ENCODE measurements around the gene MEIG1. TPM values are rescaled to one million over a fixed set of nuclear protein-coding genes. Genes with fewer than 3 reads are reported as not detected.

Gene MEIG1
- total RNA-seq, 1 experiment from 2014 or later = 4.1 TPM

GRCh38 chr10:14954934-14955333 is 4.3 kb upstream of the MEIG1 start:
- POLR2A ChIA-PET (ENCODE audit: unreplicated experiment) = interaction anchor here (0.5 to 1.0 kb wide), 3 partner anchors 48 to 213 kb away, joined by 3 to 4 read pairs (median 3); partner anchors contain the start of gene NMT2
- DNase-seq = no peak
- TF ChIP-seq CTCF (conservative IDR thresholded peaks at IDR 0.05) (no peak), EZH2 (IDR thresholded peaks at IDR 0.05; ENCODE audit: low read depth) (no peak)
- no TSS peak for BruUV-seq (replicated peaks)
- H3K36me3 ChIP-seq (ENCODE audit: low read depth) = no peaks in the 10 kb centered on the region
- H3K9me3 ChIP-seq (ENCODE audit: insufficient read depth, low read depth) = no peaks in the 10 kb centered on the region
- peaks cover 24% of the 10 kb centered on the region for H3K79me2 ChIP-seq (ENCODE audit: low read depth)
- intact Hi-C loops (cut with micrococcal nuclease; ENCODE audit: unreplicated experiment) = loop anchor here (1.0 to 5.0 kb wide), 4 partner anchors 78 to 212 kb away; partner anchors contain the start of genes NMT2, RPP38 and SUV39H2
- H2AFZ ChIP-seq = peak overlapping the region; percentile 79
- H3K27me3 ChIP-seq (ENCODE audit: insufficient read depth, low read depth) = no peaks in the 10 kb centered on the region
- peak overlapping the region; percentile 97 for H3K4me2 ChIP-seq
- peak overlapping the region; percentile 93 for H3K4me3 ChIP-seq
- H3K9me2 ChIP-seq (ENCODE audit: insufficient read depth) = no peaks in the 10 kb centered on the region
- peak overlapping the region; percentile 97 for H3K27ac ChIP-seq
- H3F3A ChIP-seq (ENCODE audit: insufficient read depth, low read depth) = peaks cover 25% of the 10 kb centered on the region
- CTCF ChIA-PET = interaction anchor here (0.5 kb wide), 1 partner anchor 37 kb away, joined by 3 read pairs; no protein-coding TSS in a partner anchor
- H4K20me1 ChIP-seq (ENCODE audit: insufficient read depth) = no peaks in the 10 kb centered on the region
- peaks cover 14% of the 10 kb centered on the region for H3K4me1 ChIP-seq (replicated peaks; ENCODE audit: insufficient read depth)

GRCh38 chr10:14958872-14959220 is 342 bp upstream of the MEIG1 start:
- 0 out of 2 replicates have a peak, but pooled peaks cover 4% of the 10 kb centered on the region for H3K79me2 ChIP-seq (ENCODE audit: low read depth)
- H3K9me3 ChIP-seq (ENCODE audit: insufficient read depth, low read depth) = no peaks in the 10 kb centered on the region
- H2AFZ ChIP-seq = peak overlapping the region; percentile 99
- no peaks in the 10 kb centered on the region for H3K36me3 ChIP-seq (ENCODE audit: low read depth)
- TF ChIP-seq CTCF (conservative IDR thresholded peaks at IDR 0.05) = no peak
- no peak for TF ChIP-seq EZH2 (IDR thresholded peaks at IDR 0.05; ENCODE audit: low read depth)
- H3K9me2 ChIP-seq (ENCODE audit: insufficient read depth) = no peaks in the 10 kb centered on the region
- POLR2A ChIA-PET (ENCODE audit: unreplicated experiment) = interaction anchor here (0.5 to 0.7 kb wide), 6 partner anchors 91 to 576 kb away, joined by 3 to 11 read pairs (median 4); partner anchors contain the start of genes CDNF, HSPA14 and MSANTD7
- H3F3A ChIP-seq (ENCODE audit: insufficient read depth, low read depth) = peaks cover 31% of the 10 kb centered on the region
- peak overlapping the region; percentile 98 for H3K4me2 ChIP-seq
- CTCF ChIA-PET = no interaction called here
- peaks cover 11% of the 10 kb centered on the region for H3K4me1 ChIP-seq (replicated peaks; ENCODE audit: insufficient read depth)
- intact Hi-C loops (cut with micrococcal nuclease; ENCODE audit: unreplicated experiment) = loop anchor here (5.0 kb wide), 1 partner anchor 208 kb away; the partner anchor contains the start of gene NMT2
- H3K27ac ChIP-seq = peak overlapping the region; percentile 5; the same call in 1 of the 2 replicates
- no peaks in the 10 kb centered on the region for H4K20me1 ChIP-seq (ENCODE audit: insufficient read depth)
- TSS peak; percentile 67 for BruUV-seq (replicated peaks)
- DNase-seq = no peak
- H3K4me3 ChIP-seq = peak overlapping the region; percentile 97
- H3K27me3 ChIP-seq (ENCODE audit: insufficient read depth, low read depth) = no peaks in the 10 kb centered on the region

GRCh38 chr10:14967897-14968296 is 8.7 kb downstream of the MEIG1 start:
- DNase-seq = no peak
- TF ChIP-seq CTCF (conservative IDR thresholded peaks at IDR 0.05) (no peak), EZH2 (IDR thresholded peaks at IDR 0.05; ENCODE audit: low read depth) (no peak)

More at GRCh38 chr10:14967897-14968296, 8.7 kb downstream of the MEIG1 start:
- Histone ChIP-seq H3K9me2 (ENCODE audit: insufficient read depth) (no peaks in the 10 kb centered on the region), H3F3A (ENCODE audit: insufficient read depth, low read depth) (no peaks in the 10 kb centered on the region), H3K36me3 (ENCODE audit: low read depth) (no peaks in the 10 kb centered on the region), H3K4me2 (no peak overlapping the region), H2AFZ (no peak overlapping the region), H3K27ac (no peak overlapping the region), H3K79me2 (ENCODE audit: low read depth) (no peaks in the 10 kb centered on the region), H3K4me1 (replicated peaks; ENCODE audit: insufficient read depth) (no peaks in the 10 kb centered on the region), H3K4me3 (no peak overlapping the region), H3K9me3 (ENCODE audit: insufficient read depth, low read depth) (no peaks in the 10 kb centered on the region), H4K20me1 (ENCODE audit: insufficient read depth) (no peaks in the 10 kb centered on the region), H3K27me3 (ENCODE audit: insufficient read depth, low read depth) (no peaks in the 10 kb centered on the region)
- ChIA-PET POLR2A (ENCODE audit: unreplicated experiment) (no interaction called here), CTCF (interaction anchor here (0.6 kb wide), 1 partner anchor 112 kb away, joined by 4 read pairs; no protein-coding TSS in a partner anchor)
- intact Hi-C loops (cut with micrococcal nuclease; ENCODE audit: unreplicated experiment) = loop anchor here (10.0 kb wide), 1 partner anchor 473 kb away; no protein-coding TSS in a partner anchor
- no TSS peak for BruUV-seq (replicated peaks)
